IPS DF 6.9 (cell line): ENCODE measurements around the gene GMEB2.
"Not testable (repeated sequence)": the region's sequence is repeated elsewhere in the genome, so short reads cannot be mapped to it uniquely, and the experiment has no call there.

Experiments used
- DNase-seq: peaks from one replicate; pipeline ENCODE4 v3.0.0-alpha.2; 2013; ENCODE audit warnings: low read depth, low spot score
- H3K27ac ChIP-seq: one replicate; pipeline ENCODE4 v1.5.1; 2013; ENCODE audit warnings: low read length, control low read depth
- H3K27me3 ChIP-seq: 2 replicates; pipeline ENCODE4 v1.6.1; 2013; ENCODE audit warnings: mild to moderate bottlenecking, low read length; ENCODE audit not compliant: control insufficient read depth, insufficient read depth
- H3K36me3 ChIP-seq: 2 replicates; pipeline ENCODE4 v1.6.1; 2013; ENCODE audit warnings: low read length; ENCODE audit not compliant: control insufficient read depth, insufficient read depth
- H3K4me1 ChIP-seq: 2 replicates; pipeline ENCODE4 v1.6.1; 2013; ENCODE audit warnings: low read length; ENCODE audit not compliant: control insufficient read depth, insufficient read depth
- H3K4me3 ChIP-seq: 2 replicates; pipeline ENCODE4 v1.5.1; 2013; ENCODE audit warnings: mild to moderate bottlenecking, low read length
- H3K9me3 ChIP-seq: 2 replicates; pipeline ENCODE4 v1.6.1; 2013; ENCODE audit warnings: low read length, inconsistent platforms; ENCODE audit not compliant: control insufficient read depth, insufficient read depth
- WGBS: extraction: QIAGEN DNeasy Blood & Tissue Kit; methylation state at CpG from one replicate; pipeline ENCODE4 v1.1.7; 2013; ENCODE audit warnings: mixed read lengths, missing lambda C conversion rate; ENCODE audit not compliant: insufficient read length, insufficient coverage; 5-methylcytosine and 5-hydroxymethylcytosine counted together

The GMEB2 gene

GRCh38 chr20:63664143-63664851, 37.4 kb upstream of the GMEB2 start:
- no peak overlapping the region for H3K4me3 ChIP-seq
- peaks cover under 1% of the 10 kb centered on the region; the same call in 1 of the 2 replicates for H3K4me1 ChIP-seq
- no peak for DNase-seq
- peaks cover 41% of the 10 kb centered on the region for H3K36me3 ChIP-seq
- no peaks in the 10 kb centered on the region for H3K27me3 ChIP-seq
- H3K27ac ChIP-seq, result no peak overlapping the region
- WGBS, result no CpG with 5 or more reads among the region's 22 CpGs
- H3K9me3 ChIP-seq, result no peaks in the 10 kb centered on the region

DNA sequence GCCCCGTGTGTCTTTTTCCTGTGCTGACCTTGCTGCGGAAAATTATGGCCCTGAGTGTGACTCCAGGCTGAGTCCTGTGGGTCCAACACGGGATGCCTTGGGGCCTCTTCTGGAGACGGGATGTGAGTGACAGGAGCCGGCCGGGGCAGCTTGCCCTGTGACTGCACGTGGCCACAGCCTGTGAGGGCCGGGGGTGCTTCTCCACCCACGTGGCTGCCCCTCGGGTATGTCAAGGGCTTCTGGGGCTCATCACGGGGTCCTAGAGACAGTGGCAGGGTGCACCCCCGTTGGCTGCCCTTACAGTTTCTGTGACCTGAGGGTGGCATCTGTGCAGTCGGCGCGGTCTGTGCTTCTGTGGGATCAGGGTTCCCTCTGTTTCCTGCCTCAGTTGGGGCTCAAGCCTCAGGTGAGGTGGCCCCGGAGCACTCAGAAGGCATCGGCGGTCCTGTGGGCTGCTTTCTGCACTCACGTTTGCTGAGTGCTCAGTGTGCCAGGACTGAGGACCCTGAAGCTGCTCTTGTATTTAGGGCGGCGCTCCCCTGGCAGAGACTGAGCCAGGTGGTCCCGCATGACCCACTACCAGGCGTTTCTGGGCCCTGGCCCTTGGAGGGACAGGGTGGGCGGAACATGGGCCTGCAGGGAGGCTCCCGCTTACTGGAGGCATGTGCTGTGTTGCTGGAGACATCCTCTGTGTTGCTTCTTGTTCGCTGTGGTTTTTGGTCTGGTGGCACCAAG, 36.6 kb upstream of the GMEB2 start:
- DNase-seq, result no peak
- Histone ChIP-seq H3K9me3 (no peaks in the 10 kb centered on the region), H3K4me1 (peaks cover 3% of the 10 kb centered on the region; the same call in 1 of the 2 replicates), H3K36me3 (peaks cover 36% of the 10 kb centered on the region), H3K4me3 (no peak overlapping the region), H3K27me3 (no peaks in the 10 kb centered on the region), H3K27ac (no peak overlapping the region)
- WGBS, result no CpG with 5 or more reads among the region's 26 CpGs

DNA sequence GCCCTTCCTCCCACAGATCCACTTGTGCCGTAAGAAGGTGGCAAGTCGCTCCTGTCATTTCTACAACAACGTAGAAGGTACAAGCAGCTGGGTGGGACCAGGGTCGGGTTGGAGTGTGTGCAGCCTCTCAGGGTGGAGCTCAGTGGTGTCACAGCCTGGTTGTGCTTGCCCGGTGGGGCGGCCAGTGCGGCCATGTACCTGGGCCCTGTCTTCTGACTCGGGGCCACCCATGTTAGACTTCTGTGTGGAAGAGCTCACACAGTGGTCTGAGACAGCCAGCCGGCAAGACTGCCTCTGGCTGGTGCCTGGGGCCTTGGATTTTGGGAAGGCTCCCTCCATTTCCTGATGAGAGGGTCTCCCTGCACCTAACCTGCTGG, 35.9 kb upstream of the GMEB2 start:
- no peak overlapping the region for H3K27ac ChIP-seq
- no peak overlapping the region for H3K4me3 ChIP-seq
- no peaks in the 10 kb centered on the region for H3K9me3 ChIP-seq
- no peaks in the 10 kb centered on the region for H3K27me3 ChIP-seq
- peaks cover 30% of the 10 kb centered on the region for H3K36me3 ChIP-seq
- H3K4me1 ChIP-seq, result peaks cover 3% of the 10 kb centered on the region; the same call in 1 of the 2 replicates
- no peak for DNase-seq
- WGBS, result no CpG with 5 or more reads among the region's 9 CpGs

DNA sequence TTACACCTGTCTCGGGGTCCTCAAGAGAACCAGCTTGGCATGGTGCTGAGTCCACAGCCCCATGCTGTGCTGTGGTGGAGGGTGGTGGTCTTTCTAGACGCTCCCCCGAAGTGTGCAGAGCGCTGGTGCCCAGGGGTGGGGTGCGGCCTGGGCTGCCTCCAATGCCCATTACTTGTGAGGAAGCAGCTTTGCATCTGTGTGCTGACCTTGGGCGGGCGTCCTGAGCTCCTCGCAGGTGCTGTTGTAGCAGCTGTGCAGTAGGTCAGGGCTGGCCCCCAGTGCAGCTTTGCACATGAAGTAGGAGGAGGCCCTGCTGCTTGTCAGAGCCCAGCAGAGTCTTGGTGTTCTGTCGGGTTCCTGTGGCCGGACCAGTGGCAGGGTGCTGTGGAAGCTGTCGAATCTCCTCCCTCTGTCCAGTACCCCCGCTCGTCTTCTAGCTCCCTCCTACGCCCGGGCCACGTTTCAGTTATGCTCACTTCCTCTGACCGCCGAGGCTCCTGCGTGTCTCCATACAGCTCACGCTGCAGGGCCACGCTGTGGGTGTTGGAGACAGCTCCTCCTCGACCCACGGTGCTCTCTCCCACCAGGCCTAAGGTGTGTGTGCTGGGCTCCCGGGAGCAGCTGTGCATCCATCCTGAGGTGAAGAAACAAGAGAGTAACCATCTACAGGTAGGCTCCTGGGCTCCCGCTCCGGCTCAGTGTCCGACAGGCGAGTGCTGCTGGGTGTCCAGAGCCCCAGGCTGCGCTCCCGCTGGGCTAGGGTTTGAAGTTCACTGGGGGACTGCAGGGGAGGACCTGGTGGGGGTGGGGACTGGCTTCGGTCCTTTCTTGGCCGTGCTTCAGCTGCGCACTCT, 35.3 kb upstream of the GMEB2 start:
- H3K4me3 ChIP-seq, result no peak overlapping the region
- DNase-seq, result no peak
- peaks cover 4% of the 10 kb centered on the region; the same call in 1 of the 2 replicates for H3K4me1 ChIP-seq
- H3K27ac ChIP-seq, result no peak overlapping the region
- H3K27me3 ChIP-seq, result no peaks in the 10 kb centered on the region
- no peaks in the 10 kb centered on the region for H3K9me3 ChIP-seq
- H3K36me3 ChIP-seq, result peaks cover 24% of the 10 kb centered on the region
- WGBS, result no CpG with 5 or more reads among the region's 33 CpGs

GRCh38 chr20:63661108-63661507, 34.2 kb upstream of the GMEB2 start:
- no CpG with 5 or more reads among the region's 22 CpGs for WGBS
- peaks cover 4% of the 10 kb centered on the region; the same call in 1 of the 2 replicates for H3K4me1 ChIP-seq
- no peak for DNase-seq

DNA sequence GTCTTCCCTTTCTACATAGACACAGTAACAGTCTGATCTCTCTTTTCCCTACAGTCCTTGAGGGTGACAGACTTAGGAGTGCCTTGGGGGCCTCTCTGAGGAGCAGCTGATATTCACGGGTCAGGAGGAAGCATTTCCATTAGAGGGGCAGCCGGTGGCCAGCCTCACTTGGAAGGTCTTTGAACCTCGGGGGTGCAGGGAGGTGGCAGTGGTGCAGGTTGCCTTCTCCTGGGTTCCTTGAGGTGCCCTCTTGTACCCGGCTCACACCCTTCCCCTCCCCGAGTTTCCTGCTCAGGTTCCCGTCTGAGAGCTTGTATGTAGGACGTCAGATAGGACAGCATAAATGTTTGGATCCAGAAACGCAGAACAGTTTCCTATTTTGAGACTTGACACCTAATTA, 33.7 kb upstream of the GMEB2 start:
- H3K4me1 ChIP-seq, result peaks cover 4% of the 10 kb centered on the region; the same call in 1 of the 2 replicates
- WGBS, result no CpG with 5 or more reads among the region's 8 CpGs
- H3K9me3 ChIP-seq, result no peaks in the 10 kb centered on the region
- no peak for DNase-seq
- peaks cover 18% of the 10 kb centered on the region for H3K36me3 ChIP-seq
- H3K4me3 ChIP-seq, result no peak overlapping the region
- no peak overlapping the region for H3K27ac ChIP-seq
- H3K27me3 ChIP-seq, result no peaks in the 10 kb centered on the region

More at GRCh38 chr20:63661108-63661507, 34.2 kb upstream of the GMEB2 start:
- H3K27me3 ChIP-seq, result no peaks in the 10 kb centered on the region
- H3K9me3 ChIP-seq, result no peaks in the 10 kb centered on the region
- H3K27ac ChIP-seq, result no peak overlapping the region
- H3K36me3 ChIP-seq, result peaks cover 19% of the 10 kb centered on the region
- no peak overlapping the region for H3K4me3 ChIP-seq

DNA sequence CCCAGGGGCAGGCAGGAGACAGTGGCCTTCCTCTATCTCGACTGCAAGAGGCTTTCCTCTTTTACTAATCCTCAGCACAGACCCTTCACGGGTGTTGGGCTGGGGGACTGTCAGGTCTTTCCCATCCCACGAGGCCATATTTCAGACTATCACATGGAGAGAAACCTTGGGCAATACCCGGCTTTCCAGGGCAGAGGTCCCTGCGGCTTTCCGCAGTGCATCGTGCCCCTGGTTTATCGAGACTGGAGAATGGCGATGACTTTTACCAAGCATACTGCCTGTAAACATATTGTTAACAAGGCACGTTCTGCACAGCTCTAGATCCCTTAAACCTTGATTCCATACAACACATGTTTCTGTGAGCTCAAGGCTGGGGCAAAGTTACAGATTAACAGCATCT, 33.3 kb upstream of the GMEB2 start:
- not testable (repeated sequence) for H3K27me3 ChIP-seq, H3K4me1 ChIP-seq
- no CpG with 5 or more reads among the region's 10 CpGs for WGBS

GRCh38 chr20:63659370-63659769, 32.5 kb upstream of the GMEB2 start:
- DNase-seq, result no peak
- H3K27ac ChIP-seq, result no peak overlapping the region
- peaks cover 16% of the 10 kb centered on the region for H3K36me3 ChIP-seq
- WGBS, result no CpG with 5 or more reads among the region's 13 CpGs
- no peak overlapping the region; the same call in 1 of the 2 replicates for H3K4me3 ChIP-seq
- no peaks in the 10 kb centered on the region for H3K27me3 ChIP-seq
- H3K9me3 ChIP-seq, result no peaks in the 10 kb centered on the region
- peaks cover 5% of the 10 kb centered on the region; the same call in 1 of the 2 replicates for H3K4me1 ChIP-seq

More for the DNA sequence above, 33.3 kb upstream of the GMEB2 start:
- DNase-seq, H3K4me3 ChIP-seq, H3K9me3 ChIP-seq, H3K27ac ChIP-seq: not testable (repeated sequence)
- H3K36me3 ChIP-seq, result peaks cover 18% of the 10 kb centered on the region

- no CpG with 5 or more reads among the region's 25 CpGs for WGBS
- Histone ChIP-seq H3K36me3 (peaks cover 13% of the 10 kb centered on the region), H3K9me3 (no peaks in the 10 kb centered on the region), H3K4me1 (peaks cover 6% of the 10 kb centered on the region; the same call in 1 of the 2 replicates), H3K27ac (no peak overlapping the region), H3K27me3 (no peaks in the 10 kb centered on the region), H3K4me3 (peak overlapping the region; percentile 82)
- no peak for DNase-seq
Observed at GRCh38 chr20:63658749-63659187, 31.9 kb upstream of the GMEB2 start.
